HCEC 1CT (cell line): ENCODE results near the gene ARHGAP15.

Source experiments
- DNase-seq: peaks from one replicate; pipeline ENCODE4 v3.0.0-alpha.2; 2017

ARHGAP15 gene

DNA sequence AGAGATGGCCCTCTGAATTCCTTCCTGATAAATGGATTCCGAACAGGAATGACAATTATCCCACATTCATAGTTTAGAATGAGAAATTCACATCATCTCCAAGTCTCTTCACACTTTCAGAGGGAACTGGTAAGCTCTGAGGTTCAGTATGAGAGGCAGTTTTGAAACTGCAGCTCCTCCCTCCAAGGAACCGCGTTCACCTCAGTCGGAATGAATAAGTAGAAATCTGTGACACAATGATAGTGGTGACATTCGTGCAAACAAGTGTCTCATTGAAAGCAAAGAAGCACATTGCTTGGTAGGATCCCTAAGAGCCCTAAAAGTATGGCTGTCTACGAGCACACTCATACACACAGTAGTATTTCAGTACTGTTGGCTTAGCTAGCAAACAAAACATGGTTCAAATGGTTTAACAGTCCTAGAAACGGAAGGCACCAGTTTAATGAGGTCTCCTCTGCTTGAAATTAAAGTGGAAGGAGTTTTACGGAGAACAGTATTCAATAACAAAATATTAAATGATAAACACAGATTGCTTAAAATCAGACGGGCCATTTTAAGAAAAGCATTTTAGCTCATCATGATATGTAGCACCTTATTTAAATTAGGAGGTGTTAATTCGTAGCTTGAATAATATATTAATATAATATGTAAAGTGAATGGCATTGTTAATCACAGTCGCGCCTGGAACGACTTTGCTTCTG is 225.0 kb downstream of the ARHGAP15 start:
- DNase-seq, result no peak

GRCh38 chr2:143355870-143356269 is 226.7 kb downstream of the ARHGAP15 start:
- no peak for DNase-seq

- no peak for DNase-seq
Observed at GRCh38 chr2:143356336-143356735, 227.1 kb downstream of the ARHGAP15 start.

GRCh38 chr2:143356736-143357446 is 227.7 kb downstream of the ARHGAP15 start:
- no peak for DNase-seq

DNA sequence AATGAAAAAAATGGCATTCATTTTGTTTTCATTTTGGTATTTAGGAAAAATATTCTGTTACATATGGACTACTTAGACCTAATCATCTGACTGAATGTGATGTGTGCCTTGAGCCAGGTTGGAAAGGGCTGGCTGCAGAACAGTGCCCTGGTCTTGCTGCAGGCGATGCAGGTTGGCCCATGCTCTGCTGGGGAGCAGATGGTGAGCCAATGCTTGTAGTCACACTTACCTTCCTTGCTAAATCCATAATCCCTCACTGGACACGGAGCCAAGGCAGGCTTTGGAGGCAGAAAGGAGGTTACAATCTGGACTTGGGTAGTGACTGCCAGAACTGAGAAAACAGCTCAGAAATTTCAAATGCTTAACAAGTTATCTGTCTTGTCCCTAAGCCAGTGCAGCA is 228.7 kb downstream of the ARHGAP15 start:
- DNase-seq, result no peak

DNA sequence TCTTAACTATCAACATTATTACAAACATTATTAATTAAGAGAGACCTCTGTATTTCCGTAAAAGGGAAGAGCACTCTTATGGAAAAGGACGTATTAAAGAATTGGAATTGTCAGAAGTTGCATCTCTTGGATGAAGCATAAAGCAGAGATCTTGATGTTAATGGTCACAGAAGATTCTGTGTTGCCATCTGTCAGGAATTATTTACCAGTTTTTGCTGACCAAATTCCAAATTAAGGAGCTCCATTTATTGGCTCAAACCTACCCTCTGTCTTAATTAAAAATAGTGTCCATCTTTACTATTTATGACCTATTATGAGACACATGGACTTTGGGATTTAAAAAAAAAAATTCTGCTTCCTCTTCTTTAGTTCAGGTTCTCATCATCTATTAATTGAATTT is 232.1 kb downstream of the ARHGAP15 start:
- no peak for DNase-seq

DNA sequence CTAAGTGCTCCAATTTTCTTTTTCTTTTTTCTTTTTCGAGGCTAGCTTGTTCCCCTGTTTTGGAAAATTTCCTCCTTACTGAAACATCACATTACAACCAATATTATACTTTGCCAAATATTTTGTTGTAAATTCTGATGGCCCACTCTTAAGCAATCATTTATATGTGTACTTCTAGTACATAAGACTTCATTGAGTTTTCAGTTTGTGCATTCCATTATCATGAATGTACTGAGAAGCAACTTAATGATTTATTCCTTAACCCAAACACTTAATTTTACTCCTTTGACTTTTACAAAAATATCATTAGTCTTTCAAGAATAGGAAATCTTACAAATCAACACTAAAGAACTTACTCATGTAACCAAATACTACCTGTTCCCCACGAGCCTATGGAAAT is 242.4 kb downstream of the ARHGAP15 start:
- no peak for DNase-seq

DNA sequence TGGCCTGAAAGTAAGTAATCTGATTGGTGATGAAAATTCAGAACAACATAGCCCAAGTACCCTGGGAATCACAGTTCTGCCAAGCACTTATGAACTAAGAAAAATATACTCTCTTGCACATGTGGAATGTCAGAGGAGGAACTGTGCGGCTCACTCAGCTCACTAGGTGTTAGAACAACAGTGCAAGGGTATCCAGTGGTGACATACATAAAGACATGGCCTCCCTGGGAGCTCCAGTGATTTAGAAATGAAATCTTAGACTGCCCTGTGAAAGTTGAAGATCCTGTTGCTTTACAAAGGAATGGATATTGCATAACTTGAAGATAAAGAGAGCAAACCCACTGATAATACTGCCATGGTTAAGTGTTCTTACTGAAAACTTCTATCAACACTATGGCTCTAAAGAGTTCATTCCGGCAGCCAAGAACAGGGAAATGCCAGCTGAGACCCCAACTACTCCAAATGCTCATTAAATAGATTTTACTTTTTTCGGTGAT is 246.2 kb downstream of the ARHGAP15 start:
- no peak for DNase-seq

- no peak for DNase-seq
Observed at GRCh38 chr2:143378996-143379395, 249.8 kb downstream of the ARHGAP15 start.

DNA sequence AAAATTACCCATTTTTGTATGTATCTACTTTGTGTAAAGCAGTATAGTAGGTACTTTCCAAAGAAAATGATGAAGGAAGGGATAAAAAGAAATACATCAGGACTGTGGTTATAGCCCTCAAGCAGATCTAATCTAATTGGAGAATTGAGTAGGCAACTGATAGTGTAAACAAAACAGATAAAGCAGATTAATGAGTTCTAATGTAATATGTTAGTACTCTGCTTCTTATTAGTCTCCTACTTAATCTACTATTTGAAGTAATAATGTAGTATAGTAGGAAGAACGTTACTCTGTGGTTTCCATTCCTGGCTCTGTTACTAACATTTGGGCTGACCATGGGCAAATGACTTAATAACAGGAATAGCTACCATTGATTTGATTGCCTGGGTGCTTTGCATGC is 250.7 kb downstream of the ARHGAP15 start:
- DNase-seq, result no peak

GRCh38 chr2:143382573-143382972 is 253.4 kb downstream of the ARHGAP15 start:
- no peak for DNase-seq

- DNase-seq, result no peak
Observed at GRCh38 chr2:143383016-143383415, 253.8 kb downstream of the ARHGAP15 start.

- DNase-seq, result no peak
Observed at GRCh38 chr2:143384111-143384510, 254.9 kb downstream of the ARHGAP15 start.

DNA sequence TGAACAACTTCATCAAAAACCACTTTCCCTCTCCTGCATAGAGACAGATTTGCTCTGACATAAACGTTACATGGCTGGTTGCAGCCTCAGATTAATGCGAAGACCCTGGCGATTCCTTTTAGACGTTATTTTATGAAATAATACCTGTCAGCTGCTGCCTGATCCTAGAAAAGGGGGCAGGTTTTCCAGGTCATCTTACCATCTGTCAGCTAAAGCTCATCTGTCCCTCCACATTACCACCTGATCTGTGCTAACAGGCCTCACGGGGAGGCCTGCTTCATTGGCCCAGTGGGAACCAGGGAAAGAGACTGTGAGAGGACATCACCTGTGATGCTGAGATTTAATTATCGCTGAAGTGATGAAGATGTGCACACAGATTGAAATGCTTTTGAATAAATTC is 261.0 kb downstream of the ARHGAP15 start:
- DNase-seq, result no peak

DNA sequence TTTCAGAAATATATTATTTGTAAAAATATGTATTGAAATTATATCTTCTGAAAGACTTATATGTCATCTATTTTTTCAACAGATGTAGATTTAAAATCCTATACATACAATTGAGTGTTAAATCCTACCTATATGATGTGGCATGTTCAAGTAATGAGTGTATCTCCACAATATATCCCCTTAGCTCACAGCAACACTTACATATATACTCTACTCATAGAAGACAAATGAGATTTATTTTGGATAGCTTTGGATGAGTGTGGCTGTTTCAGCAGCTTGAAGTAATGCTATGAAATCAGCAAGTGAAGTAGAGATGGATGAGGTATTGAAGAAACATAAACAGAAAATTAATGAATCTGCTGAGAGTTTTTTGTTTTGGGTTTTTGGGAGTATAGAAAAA is 263.1 kb downstream of the ARHGAP15 start:
- no peak for DNase-seq

GRCh38 chr2:143394062-143394461 is 264.8 kb downstream of the ARHGAP15 start:
- DNase-seq, result no peak

DNA sequence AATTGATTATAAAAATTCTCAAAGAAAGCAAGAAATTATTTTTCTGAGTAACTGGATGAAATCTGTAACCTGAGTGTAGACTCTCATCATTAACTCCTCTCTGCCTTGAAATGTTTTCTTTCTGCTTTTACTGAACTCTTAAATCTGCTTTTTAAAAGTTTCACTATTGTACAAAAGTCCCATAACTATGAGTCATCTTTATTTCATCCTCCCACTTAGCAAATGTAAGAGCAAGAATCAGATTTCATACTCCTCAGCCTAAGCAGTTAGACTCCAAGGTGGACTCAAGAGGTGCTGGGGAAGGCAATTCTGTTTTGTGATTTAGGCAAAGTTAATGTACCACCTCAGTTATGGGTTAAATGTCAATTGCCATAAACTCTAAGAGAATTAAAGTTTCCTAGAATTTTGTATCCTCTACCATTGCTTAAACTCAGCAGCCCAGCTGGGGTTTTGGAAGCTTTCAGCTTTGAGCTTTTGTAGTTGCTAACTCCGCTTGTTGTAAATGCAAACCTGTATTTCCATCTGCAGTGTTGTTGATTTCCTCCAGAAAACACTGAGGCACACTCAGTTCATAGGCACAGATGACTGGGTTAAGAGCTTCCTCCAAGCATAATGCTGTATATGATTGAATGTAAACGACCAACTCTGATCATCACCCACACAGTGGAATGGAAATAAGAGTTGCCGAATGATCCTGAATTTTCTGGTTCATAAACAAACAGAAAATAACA is 268.8 kb downstream of the ARHGAP15 start:
- DNase-seq, result peak; percentile 58

- DNase-seq, result no peak
Observed at GRCh38 chr2:143398781-143399180, 269.6 kb downstream of the ARHGAP15 start.

GRCh38 chr2:143399631-143400069 is 270.4 kb downstream of the ARHGAP15 start:
- peak; percentile 53 for DNase-seq

DNA sequence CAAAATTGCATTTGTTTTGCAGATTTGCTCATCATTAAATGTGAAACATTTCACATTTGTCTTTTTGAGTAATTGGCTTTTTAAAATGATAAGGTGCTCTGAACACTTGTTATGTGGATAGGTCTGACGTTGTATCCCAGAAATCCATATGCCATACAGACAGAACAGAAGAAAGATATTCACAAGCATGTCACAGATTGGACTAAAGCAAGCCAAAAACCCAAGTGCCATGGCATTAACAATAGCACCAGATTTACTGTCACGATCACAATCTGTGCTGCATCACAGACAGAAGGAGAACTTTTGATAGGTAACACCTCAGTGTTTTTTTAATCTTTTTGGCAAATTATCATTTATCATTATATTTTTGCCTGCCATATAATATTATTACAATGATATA is 272.6 kb downstream of the ARHGAP15 start:
- no peak for DNase-seq

DNA sequence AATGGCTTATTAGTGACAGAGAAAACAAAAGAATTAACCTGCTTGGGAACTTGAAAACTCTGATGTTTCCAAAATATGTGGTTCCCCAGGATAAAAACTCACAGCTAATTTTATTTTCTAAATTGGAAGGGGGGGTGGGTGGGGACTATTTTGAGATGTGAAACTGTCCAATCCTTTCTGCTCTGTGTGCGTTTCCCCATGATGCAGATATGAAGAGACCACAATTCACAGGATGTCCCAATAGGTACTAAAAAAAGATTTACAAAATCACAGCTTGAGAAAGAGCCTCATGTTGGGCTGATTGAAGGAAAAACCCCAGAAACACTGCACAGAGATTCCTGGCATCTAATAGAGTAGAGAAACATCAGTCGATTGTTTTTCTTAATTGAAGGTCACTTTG is 273.2 kb downstream of the ARHGAP15 start:
- DNase-seq, result no peak

DNA sequence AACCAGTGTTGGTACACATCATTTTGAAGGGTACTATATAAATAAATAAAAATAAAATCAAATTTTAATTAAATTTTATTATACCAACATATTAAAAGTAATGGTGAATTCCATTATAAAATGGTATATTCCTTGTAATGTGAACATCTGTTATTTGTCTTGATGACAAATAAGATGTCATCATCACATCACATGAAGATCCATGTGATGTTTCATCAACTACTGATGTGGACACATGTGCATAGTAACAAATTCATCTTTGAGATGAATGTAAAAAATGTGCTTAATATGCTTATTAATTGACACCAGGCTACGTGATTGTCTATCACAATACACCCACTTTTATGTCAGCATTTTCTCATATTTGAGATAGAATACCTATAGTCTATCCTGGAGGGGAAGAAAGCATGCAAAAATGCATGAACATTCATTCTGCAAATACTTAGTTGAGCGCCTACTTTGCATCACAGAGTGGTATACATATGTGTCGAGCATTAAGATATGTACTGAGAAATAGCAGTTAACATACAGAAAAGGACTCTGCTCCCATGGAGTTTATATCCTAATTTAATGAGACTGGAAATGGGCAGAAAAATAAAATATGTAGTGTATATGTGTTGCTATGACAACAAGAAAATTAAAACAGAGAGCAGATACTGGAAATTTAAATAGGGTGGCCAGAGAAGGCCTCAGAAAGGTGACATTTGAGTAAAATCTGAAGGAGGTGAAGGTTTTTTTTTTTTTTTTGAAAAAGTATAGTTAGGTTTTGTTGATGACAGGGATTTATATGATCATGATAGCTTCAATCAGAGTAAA is 281.1 kb downstream of the ARHGAP15 start:
- DNase-seq, result no peak

DNA sequence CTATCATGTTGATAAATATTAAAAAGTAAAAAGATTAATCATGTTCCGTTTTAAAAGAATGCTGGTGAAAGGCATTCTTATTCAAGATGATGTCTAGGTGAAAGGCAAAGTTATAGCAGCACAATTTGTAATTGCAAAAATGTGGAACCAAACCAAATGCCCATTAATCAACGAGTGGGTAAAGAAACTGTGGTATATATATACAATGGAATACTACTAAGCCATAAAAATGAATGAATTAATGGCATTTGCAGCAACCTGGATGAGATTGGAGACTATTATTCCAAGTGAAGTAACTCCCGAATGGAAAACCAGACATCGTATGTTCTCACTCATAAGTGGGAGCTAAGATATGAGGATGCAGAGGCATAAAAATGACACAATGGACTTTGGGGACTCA is 286.4 kb downstream of the ARHGAP15 start:
- DNase-seq, result no peak
